T-helper 22 cell (primary cell): ENCODE results near the gene KRTAP3-3.
"Not testable (repeated sequence)": the region's sequence is repeated elsewhere in the genome, so short reads cannot be mapped to it uniquely, and the experiment has no call there.

Experiments used
- DNase-seq: peaks from one replicate; pipeline ENCODE4 v3.0.0-alpha.2; 2020; ENCODE audit warnings: low read depth

KRTAP3-3 gene

GRCh38 chr17:40993839-40994238, at the start of gene KRTAP3-3:
TSS of gene KRTAP3-3 (minus strand) at chr17:40994164. CDS start at chr17:40994097, 67 bp downstream.
- DNase-seq, result no peak

GRCh38 chr17:41042953-41043352, 49.0 kb upstream of the KRTAP3-3 start:
- DNase-seq, result no peak

- DNase-seq, result not testable (repeated sequence)
These were observed 47.0 kb upstream of the KRTAP3-3 start, which contains the start of gene KRTAP1-1 for GRCh38 chr17:41040783-41041571. TSS of gene KRTAP1-1 (minus strand) at chr17:41041450. CDS start at chr17:41041397, 53 bp downstream.

GRCh38 chr17:41037853-41038350, 43.9 kb upstream of the KRTAP3-3 start:
- no peak for DNase-seq

GRCh38 chr17:41034346-41034935, 40.5 kb upstream of the KRTAP3-3 start, which contains the start of gene KRTAP1-3:
TSS of gene KRTAP1-3 (minus strand) at chr17:41034874. CDS start at chr17:41034821, 53 bp downstream.
- DNase-seq, result not testable (repeated sequence)

GRCh38 chr17:41029633-41030245, 35.8 kb upstream of the KRTAP3-3 start, which contains the start of gene KRTAP1-4:
TSS of gene KRTAP1-4 (minus strand) at chr17:41030195. CDS start at chr17:41030078, 117 bp downstream.
- DNase-seq, result no peak

GRCh38 chr17:41026715-41027471, 32.9 kb upstream of the KRTAP3-3 start, which contains the start of gene KRTAP1-5:
TSS of gene KRTAP1-5 (minus strand) at chr17:41027208. CDS start at chr17:41027155, 53 bp downstream.
- DNase-seq, result no peak

GRCh38 chr17:41024697-41025096, 30.7 kb upstream of the KRTAP3-3 start:
- no peak for DNase-seq

- no peak for DNase-seq
These were observed 26.4 kb upstream of the KRTAP3-3 start for GRCh38 chr17:41020336-41020735.

- no peak for DNase-seq
These were observed 25.5 kb upstream of the KRTAP3-3 start for GRCh38 chr17:41019415-41019814.

GRCh38 chr17:41018541-41018940, 24.6 kb upstream of the KRTAP3-3 start:
- DNase-seq, result no peak

GRCh38 chr17:41016578-41017215, 22.7 kb upstream of the KRTAP3-3 start:
- DNase-seq, result no peak

- no peak for DNase-seq
These were observed 21.5 kb upstream of the KRTAP3-3 start for GRCh38 chr17:41015454-41015853.

- DNase-seq, result no peak
These were observed 19.6 kb upstream of the KRTAP3-3 start for GRCh38 chr17:41013606-41014005.

GRCh38 chr17:41013181-41013580, 19.2 kb upstream of the KRTAP3-3 start:
- DNase-seq, result no peak

- DNase-seq, result no peak
These were observed 18.6 kb upstream of the KRTAP3-3 start for GRCh38 chr17:41012326-41013120.

- DNase-seq, result no peak
These were observed 16.5 kb upstream of the KRTAP3-3 start for GRCh38 chr17:41010441-41010840.

GRCh38 chr17:41009936-41010335, 16.0 kb upstream of the KRTAP3-3 start:
- DNase-seq, result no peak

- DNase-seq, result no peak
These were observed 15.4 kb upstream of the KRTAP3-3 start for GRCh38 chr17:41009301-41009760.

GRCh38 chr17:41008811-41009210, 14.8 kb upstream of the KRTAP3-3 start, which contains the start of gene KRTAP3-1:
TSS of gene KRTAP3-1 (minus strand) at chr17:41009128. CDS start at chr17:41009074, 54 bp downstream.
- no peak for DNase-seq
